Daoy (cell line): ENCODE data around the gene SPTLC2. TPM values are rescaled to one million over a fixed set of nuclear protein-coding genes. Genes with fewer than 3 reads are reported as not detected.
A peak's percentile ranks its signal among the peaks of the same experiment; 100 is the strongest.
"Not testable (repeated sequence)": the region's sequence is repeated elsewhere in the genome, so short reads cannot be mapped to it uniquely, and the experiment has no call there.

ENCODE experiments used
- DNase-seq: peaks from one replicate; pipeline ENCODE4 v3.0.0-alpha.2; 2015; ENCODE audit warnings: low read depth
- total RNA-seq: library from RNA; depleted of rRNA; stranded (reverse); fragments of >200 nt; shearing (Covaris generic); gene quantifications from 2 replicates; pipeline ENCODE4 v1.2.3, GENCODE V29; 2014; rRNA removed

Gene SPTLC2
- total RNA-seq = 19.5 and 26.3 TPM in 2 replicates

GRCh38 chr14:77616454-77617229, at the start of gene SPTLC2:
Gene SPTLC2 (minus strand): TSS chr14:77616637. CDS start chr14:77616579, 58 bp downstream.
- DNase-seq = peak; percentile 100

DNA sequence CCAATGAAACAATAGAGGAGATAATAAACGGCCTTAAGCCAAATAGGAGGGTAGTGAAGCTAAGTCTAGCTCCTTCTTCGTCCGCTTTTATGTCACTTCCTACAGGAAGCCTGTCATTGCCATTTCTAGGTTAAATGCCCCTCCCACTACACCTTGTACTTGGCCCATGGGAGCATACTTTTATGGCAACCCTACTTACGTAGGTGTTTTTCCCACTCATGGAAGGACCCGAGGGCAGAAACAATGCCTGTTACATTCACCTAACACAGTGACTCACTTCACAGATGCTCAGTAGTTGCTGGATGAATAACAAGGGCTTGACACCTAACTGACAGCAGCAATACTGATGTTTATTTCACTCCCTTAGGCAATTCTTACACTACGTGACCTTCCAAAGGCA, 46.9 kb upstream of the SPTLC2 start:
- DNase-seq = no peak

DNA sequence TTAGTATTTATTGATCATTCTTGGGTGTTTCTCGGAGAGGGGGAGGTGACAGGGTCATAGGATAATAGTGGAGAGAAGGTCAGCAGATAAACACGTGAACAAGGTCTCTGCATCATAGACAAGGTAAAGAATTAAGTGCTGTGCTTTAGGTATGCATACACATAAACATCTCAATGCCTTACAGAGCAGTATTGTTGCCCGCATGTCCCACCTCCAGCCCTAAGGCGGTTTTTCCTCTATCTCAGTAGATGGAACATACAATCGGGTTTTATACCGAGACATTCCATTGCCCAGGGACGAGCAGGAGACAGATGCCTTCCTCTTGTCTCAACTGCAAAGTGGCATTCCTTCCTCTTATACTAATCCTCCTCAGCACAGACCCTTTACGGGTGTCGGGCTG, 45.1 kb upstream of the SPTLC2 start:
- not testable (repeated sequence) for DNase-seq

DNA sequence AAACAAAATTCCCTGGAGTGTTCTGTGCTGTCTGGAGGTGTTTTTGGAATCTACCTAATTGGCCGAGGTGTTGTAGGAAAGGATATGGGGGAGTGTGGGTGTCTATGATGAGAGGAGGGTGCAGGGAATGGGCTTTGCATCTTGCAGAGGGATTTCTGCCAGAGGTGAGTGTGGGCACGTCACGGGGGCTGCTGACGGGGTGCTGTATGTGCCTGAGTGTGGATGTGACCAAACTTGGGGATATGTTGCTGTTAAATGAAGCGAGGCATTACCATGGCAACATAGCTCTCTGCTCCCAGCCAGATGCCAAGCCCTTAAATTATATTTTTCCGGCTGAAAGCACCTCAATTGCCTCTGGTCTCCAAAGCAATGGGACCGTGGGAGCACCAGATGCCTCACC, 44.3 kb upstream of the SPTLC2 start:
- peak; percentile 40 for DNase-seq

- no peak for DNase-seq
Measured at GRCh38 chr14:77659831-77660230, 43.4 kb upstream of the SPTLC2 start.

DNA sequence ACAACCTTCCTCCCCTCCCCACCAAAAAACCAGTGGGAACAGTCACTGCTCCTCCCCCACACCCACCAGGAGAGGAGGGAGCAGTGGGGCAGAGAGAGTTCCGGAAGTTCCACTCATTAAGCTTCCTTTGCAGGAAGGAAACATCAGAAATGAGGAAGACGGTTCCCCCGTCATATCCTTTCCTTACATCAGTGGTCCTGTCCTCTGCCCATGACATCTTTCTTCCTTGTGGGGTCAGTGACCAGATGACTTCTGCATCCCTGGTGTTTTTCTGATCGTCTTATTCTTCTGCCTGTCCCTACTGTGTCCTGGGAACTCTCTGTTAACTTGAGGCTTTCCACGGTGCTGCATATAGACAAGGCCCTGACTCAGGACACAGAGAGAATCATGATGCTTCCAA, 40.8 kb upstream of the SPTLC2 start:
- no peak for DNase-seq

DNA sequence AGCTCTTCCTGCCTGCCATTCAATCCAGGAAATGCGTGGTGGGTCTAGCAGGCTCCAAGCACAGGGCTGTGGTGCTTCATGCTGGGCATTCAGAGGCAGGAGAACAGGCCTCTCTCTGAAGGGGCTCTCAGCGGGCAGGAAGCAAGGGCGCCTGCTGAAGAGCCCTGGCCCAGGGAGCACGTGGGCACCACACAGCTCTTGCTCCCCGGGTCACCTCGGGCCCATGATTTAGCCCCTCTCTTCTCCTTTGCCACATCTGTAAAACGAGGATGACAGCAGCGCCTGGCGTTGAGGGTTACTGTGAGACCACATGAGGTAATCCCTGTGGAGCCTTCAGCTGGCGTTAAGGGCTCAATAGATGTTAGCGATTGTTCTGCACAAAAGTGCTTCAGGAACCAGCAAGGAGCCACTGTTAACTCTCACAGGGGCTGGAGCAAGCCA, 37.6 kb upstream of the SPTLC2 start:
- DNase-seq = no peak

- no peak for DNase-seq
Measured at GRCh38 chr14:77649326-77649725, 32.9 kb upstream of the SPTLC2 start.

- no peak for DNase-seq
Measured at GRCh38 chr14:77648520-77649200, 32.2 kb upstream of the SPTLC2 start.

DNA sequence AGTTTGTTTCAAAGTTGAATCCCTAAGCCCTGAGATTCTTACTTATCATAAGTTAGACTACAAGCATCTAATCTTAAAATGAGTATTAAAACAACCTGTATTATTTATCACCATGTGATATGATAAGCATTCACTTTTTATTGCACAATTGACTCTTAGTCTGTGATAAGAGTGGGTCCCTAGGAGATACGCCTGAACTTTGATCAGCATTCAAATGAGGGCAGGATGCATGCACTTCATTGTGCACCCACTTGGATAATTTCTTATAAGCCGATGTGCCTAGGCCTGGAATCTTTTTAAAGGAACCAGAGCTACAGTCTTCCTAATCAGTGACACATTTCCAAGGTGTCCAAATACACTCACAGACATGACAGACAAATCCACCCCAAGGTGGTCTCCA, 31.4 kb upstream of the SPTLC2 start:
- no peak for DNase-seq

GRCh38 chr14:77646907-77647306, 30.5 kb upstream of the SPTLC2 start:
- DNase-seq = no peak

GRCh38 chr14:77645520-77646230, 29.2 kb upstream of the SPTLC2 start:
- no peak for DNase-seq

GRCh38 chr14:77642407-77642806, 26.0 kb upstream of the SPTLC2 start:
- DNase-seq = no peak

- no peak for DNase-seq
Measured at GRCh38 chr14:77641534-77642341, 25.3 kb upstream of the SPTLC2 start.

- DNase-seq = peak; percentile 55
Measured at GRCh38 chr14:77640756-77641533, 24.5 kb upstream of the SPTLC2 start.

DNA sequence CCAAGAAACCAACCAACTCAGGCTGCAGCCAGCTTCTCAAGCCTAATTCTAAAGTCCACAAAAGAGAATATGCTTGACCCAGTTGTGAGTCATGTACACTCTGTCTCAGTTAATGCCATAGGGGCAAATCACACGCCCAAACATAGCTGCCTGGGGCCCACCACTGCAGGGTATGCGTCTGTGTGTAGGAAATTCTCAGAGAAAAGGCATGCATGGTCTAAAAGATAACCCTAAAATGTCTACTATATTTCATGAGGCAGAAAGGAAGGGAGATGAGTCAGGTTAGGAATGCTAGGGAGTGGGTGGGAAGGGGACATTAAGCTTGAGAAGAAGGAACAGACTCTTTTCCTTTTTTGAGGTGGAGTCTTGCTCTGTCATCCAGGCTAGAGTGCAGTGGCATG, 22.3 kb upstream of the SPTLC2 start:
- DNase-seq = peak; percentile 75

- DNase-seq = not testable (repeated sequence)
Measured at GRCh38 chr14:77635869-77636268, 19.4 kb upstream of the SPTLC2 start.

DNA sequence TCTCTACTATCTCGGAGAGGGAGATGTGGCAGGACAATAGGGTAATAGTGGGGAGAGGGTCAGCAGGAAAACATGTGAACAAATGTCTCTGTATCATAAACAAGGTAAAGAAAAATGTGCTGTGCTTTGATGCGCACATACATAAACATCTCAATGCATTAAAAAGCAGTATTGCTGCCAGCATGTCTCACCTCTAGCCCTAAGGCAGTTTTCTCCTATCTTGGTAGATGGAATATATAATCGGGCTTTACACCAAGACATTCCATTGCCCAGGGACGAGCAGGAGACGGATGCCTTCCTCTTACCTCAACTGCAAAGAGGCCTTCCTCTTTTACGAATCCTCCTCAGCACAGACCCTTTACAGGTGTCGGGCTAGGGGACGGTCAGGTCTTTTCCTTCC, 19.0 kb upstream of the SPTLC2 start:
- not testable (repeated sequence) for DNase-seq

DNA sequence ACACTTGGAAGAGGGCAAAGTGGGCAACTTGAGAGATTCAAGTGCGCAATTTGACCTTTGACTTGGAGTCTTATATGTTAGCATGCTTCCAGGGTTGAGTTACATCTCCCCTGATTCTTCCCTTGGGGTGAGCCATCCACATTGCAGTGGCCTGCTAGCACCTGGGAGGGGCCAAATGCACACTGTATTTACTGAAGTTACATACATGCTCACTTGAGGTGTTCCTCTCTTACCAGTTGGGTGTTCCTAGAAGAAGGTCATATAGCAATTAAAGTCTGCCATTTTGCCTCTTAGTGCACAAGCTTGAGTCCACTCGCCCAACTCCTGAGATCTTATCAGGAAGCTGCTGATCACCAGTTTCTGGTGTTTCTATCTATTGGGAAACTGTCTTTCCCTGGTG, 13.7 kb upstream of the SPTLC2 start:
- DNase-seq = no peak

GRCh38 chr14:77625360-77625759, 8.9 kb upstream of the SPTLC2 start:
- no peak for DNase-seq

GRCh38 chr14:77623201-77623600, 6.8 kb upstream of the SPTLC2 start:
- no peak for DNase-seq
